ENCODE data around the gene CHST3. TPM values are rescaled to one million over a fixed set of nuclear protein-coding genes. Genes with fewer than 3 reads are reported as not detected.

Gene CHST3
- total and polyA plus RNA-seq, 9 of the 15 experiments (the other 6 are each of a cell fraction or from before 2014, with no cell fraction given) = 0.01 to 1.3 (median 0.15) TPM

DNA sequence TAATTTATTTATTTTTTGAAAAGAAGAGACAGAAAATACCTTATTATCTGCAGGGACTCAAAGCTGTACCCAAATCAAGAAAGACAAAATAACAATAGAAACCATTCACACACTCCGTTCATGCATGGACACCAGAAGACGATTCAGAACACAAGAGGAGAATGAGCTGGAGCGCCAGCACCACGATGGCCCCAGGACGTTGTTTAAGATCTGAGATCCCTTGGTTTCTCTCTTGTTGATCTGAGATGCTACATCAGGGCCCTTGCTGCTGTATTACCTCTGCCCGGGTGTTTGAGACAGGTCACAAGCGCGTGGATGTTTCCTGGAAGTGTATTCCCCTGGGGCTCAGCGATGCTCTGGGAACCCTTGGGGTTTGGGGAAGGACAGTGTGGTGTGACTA is 46.8 kb downstream of the CHST3 start:
- ChIA-PET POLR2A (interaction anchor here (1.1 kb wide), 2 partner anchors 20 to 106 kb away, joined by 4 to 5 read pairs; no protein-coding TSS in a partner anchor), CTCF (ENCODE audit: low intra/inter-chr PET ratio) (no interaction called here)
- Histone ChIP-seq H3K9ac (ENCODE audit: insufficient read depth in 1 of 2, low read depth in 2 of 2, low read length in 2 of 2) (no peak overlapping the region), H4K20me1 (replicated peaks; ENCODE audit: control insufficient read depth, insufficient read depth, low read length) (0 out of 2 replicates have a peak, but pooled peaks cover 5% of the 10 kb centered on the region), H3K79me2 (ENCODE audit: control insufficient read depth, insufficient read depth, low read length) (no peaks in the 10 kb centered on the region), H3K9me1 (ENCODE audit: control insufficient read depth, insufficient read depth, low read length) (no peaks in the 10 kb centered on the region), H2AFZ (ENCODE audit: low read depth, low read length) (no peak overlapping the region), H3K27me3 (ENCODE audit: control insufficient read depth in 2 of 2, insufficient read depth in 2 of 2, low read length in 2 of 2) (peaks cover 34 to 55% of the 10 kb centered on the region in 2 experiments), H3K36me3 (ENCODE audit: control insufficient read depth, insufficient read depth, low read length) (no peaks in the 10 kb centered on the region), H3K4me2 (ENCODE audit: insufficient read depth, low read length) (no peak overlapping the region), H3K4me1 (replicated peaks in 1 of 2; ENCODE audit: control insufficient read depth in 2 of 2, insufficient read depth in 2 of 2, low read length in 2 of 2) (peaks cover 7 to 17% of the 10 kb centered on the region in 2 experiments; a peak in 2 of 5 replicates), H3K9me3 (replicated peaks; ENCODE audit: control insufficient read depth, insufficient read depth, low read depth, low read length) (no peaks in the 10 kb centered on the region), H3K4me3 (no peak overlapping the region), H3K27ac (ENCODE audit: extremely low read depth, low read depth, low read length) (no peak overlapping the region)
- WGBS (ENCODE audit: insufficient coverage, low coverage, missing lambda C conversion rate) = 15% methylated on average over 9 of the region's 9 CpGs
- no peak for ATAC-seq
- BruUV-seq (replicated peaks) = no TSS peak
- in situ Hi-C loops (cut with MboI) = no loop called here
- intact Hi-C loops (cut with micrococcal nuclease) = no loop called here
- TF ChIP-seq, protein P1, sequence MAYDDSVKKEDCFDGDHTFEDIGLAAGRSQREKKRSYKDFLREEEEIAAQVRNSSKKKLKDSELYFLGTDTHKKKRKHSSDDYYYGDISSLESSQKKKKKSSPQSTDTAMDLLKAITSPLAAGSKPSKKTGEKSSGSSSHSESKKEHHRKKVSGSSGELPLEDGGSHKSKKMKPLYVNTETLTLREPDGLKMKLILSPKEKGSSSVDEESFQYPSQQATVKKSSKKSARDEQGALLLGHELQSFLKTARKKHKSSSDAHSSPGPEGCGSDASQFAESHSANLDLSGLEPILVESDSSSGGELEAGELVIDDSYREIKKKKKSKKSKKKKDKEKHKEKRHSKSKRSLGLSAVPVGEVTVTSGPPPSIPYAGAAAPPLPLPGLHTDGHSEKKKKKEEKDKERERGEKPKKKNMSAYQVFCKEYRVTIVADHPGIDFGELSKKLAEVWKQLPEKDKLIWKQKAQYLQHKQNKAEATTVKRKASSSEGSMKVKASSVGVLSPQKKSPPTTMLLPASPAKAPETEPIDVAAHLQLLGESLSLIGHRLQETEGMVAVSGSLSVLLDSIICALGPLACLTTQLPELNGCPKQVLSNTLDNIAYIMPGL (CRISPR knock-in tag; IDR thresholded peaks at IDR 0.05) = no peak
- TF ChIP-seq CREBBP (IDR thresholded peaks at IDR 0.05; ENCODE audit: low read depth, low read length) (no peak), ETV1 (tag; conservative IDR thresholded peaks at IDR 0.05; ENCODE audit: low read depth) (no peak), GABPB1 (CRISPR knock-in tag; IDR thresholded peaks at IDR 0.05) (no peak), SNRNP70 (optimal IDR thresholded peaks at IDR 0.05; ENCODE audit: low read depth, low read length) (no peak), SRSF7 (optimal IDR thresholded peaks at IDR 0.05; ENCODE audit: low read depth, low read length) (no peak), PURB (CRISPR knock-in tag; IDR thresholded peaks at IDR 0.05; ENCODE audit: low read depth) (no peak), HMG20B (CRISPR knock-in tag; IDR thresholded peaks at IDR 0.05) (no peak), ZKSCAN8 (CRISPR knock-in tag; IDR thresholded peaks at IDR 0.05) (no peak), ZBED1 (IDR thresholded peaks at IDR 0.05) (no peak), PRMT5 (CRISPR knock-in tag; IDR thresholded peaks at IDR 0.05) (no peak)
- no peak for FAIRE-seq
- no peak for DNase-seq (ENCODE audit: extremely low read depth in 1 of 4, low spot score in 3 of 4)

Measured in K562 (cell line).